ENCODE data around the gene IDUA. TPM values are rescaled to one million over a fixed set of nuclear protein-coding genes. Genes with fewer than 3 reads are reported as not detected.
A peak's percentile ranks its signal among the peaks of the same experiment; 100 is the strongest.

Gene IDUA
- total and polyA plus RNA-seq, 2 experiments from 2014 or later, result 26.4 to 30.7 TPM

DNA sequence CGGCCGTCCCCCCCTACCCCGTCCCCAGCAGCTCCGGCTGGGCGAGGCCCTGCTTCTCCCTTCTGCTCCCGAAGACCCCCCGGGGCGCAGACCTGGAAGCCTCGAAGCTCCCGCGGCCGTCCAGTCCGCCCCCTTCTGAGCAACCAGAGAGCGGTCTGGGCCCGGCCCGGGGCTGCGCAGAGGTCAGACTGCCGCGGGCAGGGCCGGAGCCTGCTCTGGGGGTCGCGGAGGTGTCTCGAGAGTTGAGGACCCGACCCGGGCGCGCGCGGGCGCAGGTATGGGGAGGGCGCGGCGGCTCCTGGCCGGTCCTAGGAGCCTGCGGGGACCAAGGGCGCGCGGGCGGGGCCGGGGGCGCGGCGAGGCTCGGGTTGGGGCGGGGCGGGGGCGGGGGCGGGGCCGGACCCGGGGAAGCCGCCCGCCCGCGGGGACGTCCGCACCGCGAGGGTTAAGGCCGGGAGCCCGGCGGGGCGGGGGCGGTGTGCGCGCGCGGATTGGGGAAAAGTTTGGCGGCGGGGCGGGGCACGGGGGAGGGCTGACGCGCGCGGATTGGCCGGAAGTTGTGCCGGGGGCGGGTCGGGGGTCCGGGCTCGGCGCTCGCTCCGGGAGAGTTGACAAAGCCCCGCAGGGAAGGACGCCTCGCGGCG is 24.3 kb downstream of the IDUA start, which contains the start of gene FGFRL1:
TSS of gene FGFRL1 (plus strand) at position 605 of the 644 bp plus-strand sequence. CDS start 860 bp downstream, outside the sequence.
- H3K4me3 ChIP-seq, result peak within 1 kb of the TSS; percentile 77

DNA sequence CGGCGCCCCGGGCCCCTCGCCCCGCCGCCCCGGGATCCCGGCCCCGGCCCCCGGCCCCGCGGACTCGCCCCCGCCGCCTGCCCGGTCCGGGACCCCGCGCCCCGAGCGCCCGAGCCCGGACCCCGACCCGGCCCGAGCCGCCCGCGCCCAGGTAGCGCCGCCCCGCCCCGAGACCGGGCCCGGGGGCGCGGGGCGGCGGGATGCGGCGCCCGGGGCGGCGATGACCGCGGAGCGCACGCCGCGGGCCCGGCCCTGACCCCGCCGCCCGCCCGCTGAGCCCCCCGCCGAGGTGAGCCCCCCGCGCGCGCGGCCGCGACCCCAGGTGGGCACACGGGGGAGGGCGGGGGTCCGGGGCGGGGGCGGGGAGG is 24.8 kb downstream of the IDUA start:
- no peak overlapping the region for H3K27ac ChIP-seq
- no peak overlapping the region for H3K4me3 ChIP-seq
- no peak overlapping the region for H3K4me2 ChIP-seq (ENCODE audit: unreplicated experiment)
- no peak overlapping the region for H3K9ac ChIP-seq
- H2AFZ ChIP-seq, result no peak overlapping the region
- no peaks in the 10 kb centered on the region for H3F3A ChIP-seq (ENCODE audit: insufficient read depth)
- no peak for DNase-seq
- H3K36me3 ChIP-seq (ENCODE audit: low read depth), result no peaks in the 10 kb centered on the region
- in situ Hi-C loops (cut with MboI), result no loop called here
- no peak for TF ChIP-seq EZH2 (IDR thresholded peaks at IDR 0.05; ENCODE audit: insufficient read depth, poor library complexity, severe bottlenecking)
- no peak for TF ChIP-seq EZH2phosphoT487 (IDR thresholded peaks at IDR 0.05; ENCODE audit: insufficient read depth, low read depth)
- WGBS, 2 experiments (ENCODE audit: low coverage in 1 of 2, low lambda C conversion rate in 2 of 2, missing lambda C conversion rate in 2 of 2), result 0% methylated on average over 16 of the region's 69 CpGs; no CpG with 5 or more reads in 1 of the 2 experiments
- H3K79me2 ChIP-seq (ENCODE audit: insufficient read depth), result no peaks in the 10 kb centered on the region
- H4K20me1 ChIP-seq (ENCODE audit: insufficient read depth), result no peaks in the 10 kb centered on the region
- no peaks in the 10 kb centered on the region for H3K9me3 ChIP-seq (ENCODE audit: low read depth)
- H3K9me2 ChIP-seq (ENCODE audit: insufficient read depth), result no peaks in the 10 kb centered on the region
- 0 out of 2 replicates have a peak, but pooled peaks cover 3% of the 10 kb centered on the region for H3K4me1 ChIP-seq (ENCODE audit: insufficient read depth)
- peaks cover 5% of the 10 kb centered on the region for H3K27me3 ChIP-seq (replicated peaks; ENCODE audit: insufficient read depth)

More for the DNA sequence above, 24.3 kb downstream of the IDUA start, which contains the start of gene FGFRL1:
- peak within 1 kb of the TSS; percentile 76 for H3K9ac ChIP-seq
- WGBS, 2 experiments (ENCODE audit: low coverage in 1 of 2, low lambda C conversion rate in 2 of 2, missing lambda C conversion rate in 2 of 2), result 1 to 2% methylated on average over 23 to 39 of the region's 89 CpGs
- H3K36me3 ChIP-seq (ENCODE audit: low read depth), result no peaks in the 10 kb centered on the region
- H3K27ac ChIP-seq, result peak within 1 kb of the TSS; percentile 63
- TF ChIP-seq EZH2 (IDR thresholded peaks at IDR 0.05; ENCODE audit: insufficient read depth, poor library complexity, severe bottlenecking), result no peak
- TF ChIP-seq EZH2phosphoT487 (IDR thresholded peaks at IDR 0.05; ENCODE audit: insufficient read depth, low read depth), result no peak
- H3K9me2 ChIP-seq (ENCODE audit: insufficient read depth), result no peaks in the 10 kb centered on the region
- peak within 1 kb of the TSS; percentile 72 for H2AFZ ChIP-seq
- peak within 1 kb of the TSS; percentile 76 for H3K4me2 ChIP-seq (ENCODE audit: unreplicated experiment)
- H4K20me1 ChIP-seq (ENCODE audit: insufficient read depth), result no peaks in the 10 kb centered on the region
- no peaks in the 10 kb centered on the region for H3F3A ChIP-seq (ENCODE audit: insufficient read depth)
- peaks cover 5% of the 10 kb centered on the region for H3K27me3 ChIP-seq (replicated peaks; ENCODE audit: insufficient read depth)
- H3K9me3 ChIP-seq (ENCODE audit: low read depth), result no peaks in the 10 kb centered on the region
- no peaks in the 10 kb centered on the region for H3K79me2 ChIP-seq (ENCODE audit: insufficient read depth)
- 0 out of 2 replicates have a peak, but pooled peaks cover 3% of the 10 kb centered on the region for H3K4me1 ChIP-seq (ENCODE audit: insufficient read depth)
- DNase-seq, result peak; percentile 96
- in situ Hi-C loops (cut with MboI), result no loop called here

DNA sequence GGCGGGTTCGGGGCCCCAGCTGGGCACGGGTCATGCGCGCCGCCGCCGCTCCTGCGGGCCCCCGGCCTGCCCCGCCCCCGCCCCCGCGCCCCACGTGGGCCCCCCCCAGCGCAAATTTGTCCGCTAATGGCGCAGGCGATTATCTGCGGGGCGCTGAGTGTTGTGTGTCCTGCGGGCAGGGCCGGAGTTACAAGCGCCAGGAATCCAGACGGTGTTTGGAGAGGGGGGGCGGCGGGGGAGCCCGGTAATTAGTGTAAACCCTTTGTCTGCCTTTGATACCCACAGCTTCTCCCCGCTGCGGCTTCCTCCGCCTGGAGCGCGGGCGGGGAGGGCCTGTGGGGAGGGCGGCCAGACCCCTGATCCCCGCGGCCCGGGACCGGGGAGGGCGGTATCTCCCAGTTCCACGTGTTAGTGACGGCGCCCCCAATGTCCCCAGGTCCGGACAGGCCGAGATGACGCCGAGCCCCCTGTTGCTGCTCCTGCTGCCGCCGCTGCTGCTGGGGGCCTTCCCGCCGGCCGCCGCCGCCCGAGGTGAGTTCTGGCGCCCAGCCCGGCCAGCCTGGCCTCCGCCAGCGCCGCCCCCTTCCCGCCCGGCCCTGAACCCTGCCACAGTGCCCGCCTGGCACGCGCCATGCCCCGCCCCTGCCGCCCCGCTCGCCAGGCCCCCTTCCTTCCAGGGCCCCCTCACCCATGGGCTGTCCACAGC is 25.3 kb downstream of the IDUA start:
- Histone ChIP-seq H3K79me2 (ENCODE audit: insufficient read depth) (no peaks in the 10 kb centered on the region), H3K27me3 (replicated peaks; ENCODE audit: insufficient read depth) (peaks cover 2% of the 10 kb centered on the region), H3K4me2 (ENCODE audit: unreplicated experiment) (peak overlapping the region; percentile 67), H3K9me3 (ENCODE audit: low read depth) (no peaks in the 10 kb centered on the region), H3K4me1 (ENCODE audit: insufficient read depth) (0 out of 2 replicates have a peak, but pooled peaks cover 3% of the 10 kb centered on the region), H3F3A (ENCODE audit: insufficient read depth) (no peaks in the 10 kb centered on the region), H2AFZ (no peak overlapping the region; the same call in 1 of the 2 replicates), H3K4me3 (peak overlapping the region; percentile 77), H3K36me3 (ENCODE audit: low read depth) (no peaks in the 10 kb centered on the region), H3K9me2 (ENCODE audit: insufficient read depth) (no peaks in the 10 kb centered on the region), H3K9ac (peak overlapping the region; percentile 76), H3K27ac (no peak overlapping the region), H4K20me1 (ENCODE audit: insufficient read depth) (no peaks in the 10 kb centered on the region)
- TF ChIP-seq EZH2 (IDR thresholded peaks at IDR 0.05; ENCODE audit: insufficient read depth, poor library complexity, severe bottlenecking), result no peak
- TF ChIP-seq EZH2phosphoT487 (IDR thresholded peaks at IDR 0.05; ENCODE audit: insufficient read depth, low read depth), result no peak
- DNase-seq, result peak; percentile 66
- WGBS, 2 experiments (ENCODE audit: low coverage in 1 of 2, low lambda C conversion rate in 2 of 2, missing lambda C conversion rate in 2 of 2), result 0 to 14% methylated on average over 7 to 50 of the region's 69 CpGs
- in situ Hi-C loops (cut with MboI), result no loop called here

DNA sequence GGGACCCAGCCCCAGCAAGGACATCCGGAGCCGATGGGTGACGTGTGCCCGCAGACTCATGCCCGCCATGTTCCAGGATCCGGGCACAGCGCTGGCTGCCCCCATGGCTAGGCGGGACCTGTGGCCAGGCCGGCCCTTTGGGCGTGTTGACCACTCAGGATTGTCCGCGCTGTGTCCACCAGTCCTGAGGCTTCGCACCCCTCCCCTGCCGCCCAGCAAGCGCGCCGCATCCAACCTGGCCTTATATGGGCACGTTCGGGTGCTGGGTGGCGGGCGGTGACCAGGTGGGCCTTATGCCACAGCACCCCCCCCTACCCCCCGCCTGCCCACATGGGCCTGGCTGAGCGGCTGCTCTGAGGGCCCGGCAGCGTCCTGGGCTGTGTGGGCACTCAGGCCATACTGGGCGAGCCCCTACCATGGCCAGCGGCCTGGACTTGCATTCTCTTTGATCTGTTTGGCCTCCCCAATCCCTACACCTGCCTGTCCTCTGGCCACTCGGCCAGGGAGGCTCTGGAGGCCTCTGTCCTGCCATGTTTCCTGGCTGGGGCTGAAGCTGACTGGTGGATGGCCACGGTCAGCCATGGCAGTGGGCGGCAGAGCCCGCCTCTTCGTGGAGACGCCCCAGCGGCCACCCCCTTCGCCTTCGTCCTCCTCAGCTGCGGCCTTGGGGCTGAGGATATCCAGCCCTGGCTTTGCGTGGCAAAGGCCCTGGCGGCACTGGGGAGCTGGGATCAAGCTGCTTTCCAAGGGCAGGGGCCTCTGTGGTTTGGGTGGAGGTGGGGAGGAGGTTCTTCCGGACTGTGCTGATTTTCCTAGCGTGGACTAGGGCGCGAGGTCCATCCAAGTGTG is 26.6 kb downstream of the IDUA start:
- no peaks in the 10 kb centered on the region; the same call in none of the 2 replicates for H3K27me3 ChIP-seq (replicated peaks; ENCODE audit: insufficient read depth)
- 0 out of 2 replicates have a peak, but pooled peaks cover 3% of the 10 kb centered on the region for H3K4me1 ChIP-seq (ENCODE audit: insufficient read depth)
- no peaks in the 10 kb centered on the region for H3K9me2 ChIP-seq (ENCODE audit: insufficient read depth)
- no peak overlapping the region for H3K27ac ChIP-seq
- no peaks in the 10 kb centered on the region for H3K9me3 ChIP-seq (ENCODE audit: low read depth)
- no peaks in the 10 kb centered on the region for H3K79me2 ChIP-seq (ENCODE audit: insufficient read depth)
- no peak for TF ChIP-seq EZH2 (IDR thresholded peaks at IDR 0.05; ENCODE audit: insufficient read depth, poor library complexity, severe bottlenecking)
- no peak for TF ChIP-seq EZH2phosphoT487 (IDR thresholded peaks at IDR 0.05; ENCODE audit: insufficient read depth, low read depth)
- no peaks in the 10 kb centered on the region for H3K36me3 ChIP-seq (ENCODE audit: low read depth)
- H3K4me3 ChIP-seq, result no peak overlapping the region
- H2AFZ ChIP-seq, result no peak overlapping the region
- no peak overlapping the region for H3K9ac ChIP-seq
- no peak overlapping the region for H3K4me2 ChIP-seq (ENCODE audit: unreplicated experiment)
- in situ Hi-C loops (cut with MboI), result no loop called here
- H4K20me1 ChIP-seq (ENCODE audit: insufficient read depth), result no peaks in the 10 kb centered on the region
- no peaks in the 10 kb centered on the region for H3F3A ChIP-seq (ENCODE audit: insufficient read depth)
- no peak for DNase-seq
- WGBS, 2 experiments (ENCODE audit: low coverage in 1 of 2, low lambda C conversion rate in 2 of 2, missing lambda C conversion rate in 2 of 2), result 95 to 96% methylated on average over 34 to 40 of the region's 43 CpGs
